Measurements from ENCODE around the gene CCNDBP1.
"Not testable (repeated sequence)": the region's sequence is repeated elsewhere in the genome, so short reads cannot be mapped to it uniquely, and the experiment has no call there.

CCNDBP1 gene

GRCh38 chr15:43218908-43219706, 33.9 kb downstream of the CCNDBP1 start:
- DNase-seq, result no peak

- DNase-seq, result no peak
Observed at GRCh38 chr15:43219929-43220928, 35.0 kb downstream of the CCNDBP1 start.

GRCh38 chr15:43220991-43221403, 35.8 kb downstream of the CCNDBP1 start, which contains the start of gene EPB42:
Gene EPB42, minus strand, starts transcription at chr15:43221018. Its CDS starts 193 bp downstream, at chr15:43220825.
- DNase-seq, result no peak

GRCh38 chr15:43221422-43221821, 36.2 kb downstream of the CCNDBP1 start:
- DNase-seq, result no peak

- no peak for DNase-seq
Observed at GRCh38 chr15:43225201-43225949, 40.2 kb downstream of the CCNDBP1 start.

GRCh38 chr15:43225950-43226255, 40.7 kb downstream of the CCNDBP1 start:
- DNase-seq, result not testable (repeated sequence)

GRCh38 chr15:43226436-43227305, 41.5 kb downstream of the CCNDBP1 start:
- no peak for DNase-seq

GRCh38 chr15:43229977-43230376, 44.8 kb downstream of the CCNDBP1 start:
- DNase-seq, result no peak

GRCh38 chr15:43230640-43231115, 45.5 kb downstream of the CCNDBP1 start:
- no peak for DNase-seq

- no peak for DNase-seq
Observed at GRCh38 chr15:43232289-43232874, 47.2 kb downstream of the CCNDBP1 start.

- no peak for DNase-seq
Observed at GRCh38 chr15:43235536-43235935, 50.3 kb downstream of the CCNDBP1 start.

GRCh38 chr15:43237842-43238470, 52.8 kb downstream of the CCNDBP1 start:
- no peak for DNase-seq

- DNase-seq, result no peak
Observed at GRCh38 chr15:43238671-43239131, 53.5 kb downstream of the CCNDBP1 start.

- DNase-seq, result no peak
Observed at GRCh38 chr15:43239732-43240491, 54.7 kb downstream of the CCNDBP1 start.

- DNase-seq, result no peak
Observed at GRCh38 chr15:43241100-43241499, 55.9 kb downstream of the CCNDBP1 start.

- DNase-seq, result no peak
Observed at GRCh38 chr15:43242616-43243015, 57.4 kb downstream of the CCNDBP1 start.

- DNase-seq, result no peak
Observed at GRCh38 chr15:43243020-43243645, 57.9 kb downstream of the CCNDBP1 start.

GRCh38 chr15:43244092-43244491, 58.9 kb downstream of the CCNDBP1 start:
- no peak for DNase-seq

- DNase-seq, result no peak
Observed at GRCh38 chr15:43246261-43246774, 61.1 kb downstream of the CCNDBP1 start.

All from DMS 273 treated with DMSO at 0.1 percent for 48 hours (cell line).